GM10266 (cell line): ENCODE measurements around the gene CEACAM19.

ENCODE experiments used
- DNase-seq: peaks from one replicate; pipeline ENCODE4 v3.0.0; 2012; ENCODE audit errors: extremely low spot score
- TF ChIP-seq, protein P1 (sequence below): IDR thresholded peaks from 2 replicates; pipeline ENCODE4 v1.5.1; 2012; ENCODE audit warnings: mild to moderate bottlenecking, low read depth; ENCODE audit not compliant: control insufficient read depth, insufficient read depth; ENCODE audit errors: missing control alignments

The CEACAM19 gene

GRCh38 chr19:44660081-44660480, 11.2 kb upstream of the CEACAM19 start:
- no peak for DNase-seq

DNA sequence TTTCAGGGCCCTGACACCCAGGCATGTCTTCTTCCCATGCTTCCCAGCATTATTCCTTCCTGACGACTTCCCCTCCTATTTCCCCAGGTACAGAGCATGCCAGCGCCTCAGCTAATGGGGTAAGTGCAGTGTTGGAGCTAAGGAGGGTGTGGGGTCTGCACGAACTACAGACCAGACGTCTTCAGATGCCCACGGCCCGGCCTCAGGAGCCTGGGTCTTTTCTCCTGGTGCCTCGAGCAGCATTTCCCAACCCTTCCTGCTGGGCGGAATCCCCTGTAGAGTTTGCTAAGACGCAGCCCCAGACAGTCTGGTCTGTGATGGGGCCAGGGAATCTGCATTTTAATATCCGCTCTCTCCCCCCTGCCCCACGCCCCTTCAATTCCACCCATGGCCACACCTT, 10.1 kb upstream of the CEACAM19 start:
- DNase-seq: no peak
- TF ChIP-seq, protein P1, sequence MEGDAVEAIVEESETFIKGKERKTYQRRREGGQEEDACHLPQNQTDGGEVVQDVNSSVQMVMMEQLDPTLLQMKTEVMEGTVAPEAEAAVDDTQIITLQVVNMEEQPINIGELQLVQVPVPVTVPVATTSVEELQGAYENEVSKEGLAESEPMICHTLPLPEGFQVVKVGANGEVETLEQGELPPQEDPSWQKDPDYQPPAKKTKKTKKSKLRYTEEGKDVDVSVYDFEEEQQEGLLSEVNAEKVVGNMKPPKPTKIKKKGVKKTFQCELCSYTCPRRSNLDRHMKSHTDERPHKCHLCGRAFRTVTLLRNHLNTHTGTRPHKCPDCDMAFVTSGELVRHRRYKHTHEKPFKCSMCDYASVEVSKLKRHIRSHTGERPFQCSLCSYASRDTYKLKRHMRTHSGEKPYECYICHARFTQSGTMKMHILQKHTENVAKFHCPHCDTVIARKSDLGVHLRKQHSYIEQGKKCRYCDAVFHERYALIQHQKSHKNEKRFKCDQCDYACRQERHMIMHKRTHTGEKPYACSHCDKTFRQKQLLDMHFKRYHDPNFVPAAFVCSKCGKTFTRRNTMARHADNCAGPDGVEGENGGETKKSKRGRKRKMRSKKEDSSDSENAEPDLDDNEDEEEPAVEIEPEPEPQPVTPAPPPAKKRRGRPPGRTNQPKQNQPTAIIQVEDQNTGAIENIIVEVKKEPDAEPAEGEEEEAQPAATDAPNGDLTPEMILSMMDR: no peak

More at GRCh38 chr19:44660081-44660480, 11.2 kb upstream of the CEACAM19 start:
- TF ChIP-seq, protein P1: no peak

GRCh38 chr19:44661904-44662303, 9.4 kb upstream of the CEACAM19 start:
- DNase-seq: no peak
- TF ChIP-seq, protein P1: no peak

- DNase-seq: no peak
Observed at GRCh38 chr19:44662691-44663385, 8.4 kb upstream of the CEACAM19 start.

GRCh38 chr19:44663996-44664395, 7.3 kb upstream of the CEACAM19 start:
- TF ChIP-seq, protein P1: no peak
- no peak for DNase-seq

More at GRCh38 chr19:44662691-44663385, 8.4 kb upstream of the CEACAM19 start:
- TF ChIP-seq, protein P1: no peak

GRCh38 chr19:44664976-44665375, 6.3 kb upstream of the CEACAM19 start:
- DNase-seq: no peak
- TF ChIP-seq, protein P1: no peak

DNA sequence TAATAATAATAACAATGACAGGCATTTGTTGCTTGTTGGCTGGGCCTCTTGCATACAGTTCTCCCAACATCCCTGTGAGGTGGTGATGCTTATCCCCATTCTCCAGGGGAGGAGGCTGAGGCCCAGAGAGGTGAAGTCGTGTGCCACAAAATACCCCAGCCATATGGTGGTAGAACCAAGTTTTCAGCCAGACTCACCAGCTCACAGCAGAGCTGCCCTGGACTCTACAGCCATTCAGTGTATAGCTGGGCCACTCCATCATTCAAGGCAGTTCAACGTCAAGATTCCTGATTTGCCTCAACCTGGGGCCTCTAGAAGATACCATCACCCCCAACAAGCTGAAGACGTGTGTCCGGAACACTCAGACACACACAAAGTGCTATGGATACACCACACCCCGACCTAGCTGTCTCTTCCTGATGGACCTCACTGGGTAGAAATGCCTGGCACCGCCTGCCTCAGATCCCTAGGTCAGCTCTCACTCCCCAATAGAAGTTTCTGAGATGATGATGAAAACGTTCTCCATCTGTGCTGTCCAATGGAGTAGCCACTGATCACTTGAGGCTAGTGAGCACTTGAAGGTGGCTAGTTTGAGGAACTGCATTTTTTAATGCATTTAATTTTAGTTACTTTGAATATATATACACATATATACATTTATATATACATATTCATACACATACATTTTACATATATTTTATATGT, 4.3 kb upstream of the CEACAM19 start:
- TF ChIP-seq, protein P1: no peak

More for the DNA sequence above, 4.3 kb upstream of the CEACAM19 start:
- no peak for DNase-seq
